HG02623 (cell line): ENCODE data around the gene SLC22A3.
"Not testable (repeated sequence)": the region's sequence is repeated elsewhere in the genome, so short reads cannot be mapped to it uniquely, and the experiment has no call there.

Experiments used
- ATAC-seq: cut with Tn5 transposase; IDR thresholded peaks from one replicate; pipeline ENCODE4 v1.9.1; 2021; ENCODE audit warnings: moderate library complexity; ENCODE audit not compliant: unreplicated experiment

SLC22A3 gene

GRCh38 chr6:160367798-160368547 is 19.8 kb downstream of the SLC22A3 start:
- no peak for ATAC-seq

- no peak for ATAC-seq
Observed at GRCh38 chr6:160368670-160369069, 20.5 kb downstream of the SLC22A3 start.

GRCh38 chr6:160373601-160374000 is 25.4 kb downstream of the SLC22A3 start:
- not testable (repeated sequence) for ATAC-seq

- no peak for ATAC-seq
Observed at GRCh38 chr6:160374836-160375560, 26.8 kb downstream of the SLC22A3 start.

GRCh38 chr6:160375561-160375949 is 27.4 kb downstream of the SLC22A3 start:
- no peak for ATAC-seq

GRCh38 chr6:160376445-160376844 is 28.3 kb downstream of the SLC22A3 start:
- ATAC-seq = no peak

GRCh38 chr6:160378218-160378617 is 30.0 kb downstream of the SLC22A3 start:
- ATAC-seq = no peak

- ATAC-seq = no peak
Observed at GRCh38 chr6:160378882-160379281, 30.7 kb downstream of the SLC22A3 start.

GRCh38 chr6:160379466-160379865 is 31.3 kb downstream of the SLC22A3 start:
- ATAC-seq = no peak

GRCh38 chr6:160382946-160383345 is 34.8 kb downstream of the SLC22A3 start:
- ATAC-seq = no peak

- no peak for ATAC-seq
Observed at GRCh38 chr6:160386869-160387530, 38.8 kb downstream of the SLC22A3 start.

- ATAC-seq = no peak
Observed at GRCh38 chr6:160387916-160388643, 39.9 kb downstream of the SLC22A3 start.

- ATAC-seq = no peak
Observed at GRCh38 chr6:160388922-160389321, 40.7 kb downstream of the SLC22A3 start.

GRCh38 chr6:160391419-160392116 is 43.4 kb downstream of the SLC22A3 start:
- no peak for ATAC-seq

GRCh38 chr6:160393442-160393841 is 45.3 kb downstream of the SLC22A3 start:
- not testable (repeated sequence) for ATAC-seq

- ATAC-seq = no peak
Observed at GRCh38 chr6:160393891-160394653, 45.9 kb downstream of the SLC22A3 start.

- ATAC-seq = no peak
Observed at GRCh38 chr6:160394654-160395035, 46.5 kb downstream of the SLC22A3 start.

- ATAC-seq = no peak
Observed at GRCh38 chr6:160395187-160395586, 47.0 kb downstream of the SLC22A3 start.

- no peak for ATAC-seq
Observed at GRCh38 chr6:160396292-160396691, 48.1 kb downstream of the SLC22A3 start.
